Lung (tissue), 12 donors: ENCODE results near the gene CEP85. TPM values are rescaled to one million over a fixed set of nuclear protein-coding genes. Genes with fewer than 3 reads are reported as not detected.

Source experiments
- ATAC-seq: fragments of 200-7000 bp; cut with Tn5 transposase; one replicate; pipeline ENCODE4 v1.9.1; 2020; ENCODE audit warnings: moderate number of reproducible peaks; ENCODE audit not compliant: insufficient read depth, low FRiP score
- DNase-seq, 3 donors: peaks; one replicate each; pipeline ENCODE4 v3.0.0-alpha.2; 2013 to 2017
- H3K27ac ChIP-seq, 2 donors: one replicate each; pipeline ENCODE4 v1.5.1; 2013; ENCODE audit warnings: mild to moderate bottlenecking in 2 of 2, moderate library complexity in 2 of 2, control low read depth in 1 of 2, inconsistent platforms in 1 of 2, low read depth in 1 of 2, low read length in 1 of 2
- H3K27me3 ChIP-seq, 3 donors: one replicate each; pipeline ENCODE4 v1.5.1; 2013; ENCODE audit warnings: low read length in 2 of 3; ENCODE audit not compliant: control insufficient read depth in 3 of 3, insufficient read depth in 3 of 3
- H3K36me3 ChIP-seq, 4 donors: one replicate each; pipeline ENCODE4 v1.5.1; 2013; ENCODE audit warnings: low read length in 4 of 4, mild to moderate bottlenecking in 1 of 4, moderate library complexity in 1 of 4; ENCODE audit not compliant: control insufficient read depth in 4 of 4, insufficient read depth in 4 of 4
- H3K4me1 ChIP-seq, 5 donors: one replicate each; pipeline ENCODE4 v1.5.1; 2013; ENCODE audit warnings: low read length in 5 of 5, mild to moderate bottlenecking in 2 of 5, moderate library complexity in 1 of 5; ENCODE audit not compliant: control insufficient read depth in 5 of 5, insufficient read depth in 5 of 5
- H3K4me3 ChIP-seq: one replicate; pipeline ENCODE4 v1.5.1; 2013; ENCODE audit warnings: mild to moderate bottlenecking, control low read depth, moderate library complexity
- H3K9ac ChIP-seq, 2 donors: one replicate each; pipeline ENCODE4 v1.5.1; 2013; ENCODE audit warnings: low read length in 2 of 2, control low read depth in 1 of 2; ENCODE audit not compliant: insufficient read depth in 1 of 2
- H3K9me3 ChIP-seq, 4 donors: one replicate each; pipeline ENCODE4 v1.5.1; 2013; ENCODE audit warnings: low read length in 3 of 4, mild to moderate bottlenecking in 1 of 4, moderate library complexity in 1 of 4; ENCODE audit not compliant: control insufficient read depth in 4 of 4, insufficient read depth in 3 of 4
- WGBS, 2 donors: extraction: QIAGEN DNeasy Blood & Tissue Kit; methylation state at CpG; one replicate each; pipeline ENCODE4 v1.1.7; 2013; 5-methylcytosine and 5-hydroxymethylcytosine counted together
- polyA plus RNA-seq, 2 donors: library from polyadenylated mRNA; stranded (reverse); fragments of 200-250 nt; gene quantifications; one replicate each; pipeline ENCODE4 v1.2.1, GENCODE V29; 2013
- total RNA-seq, 2 donors: library from RNA; depleted of rRNA in 1 of 2; stranded (reverse); fragments of >200 nt in 1 of 2; gene quantifications; one replicate each; pipeline ENCODE4 v1.2.1, GENCODE V29; 2014 to 2021
- TF ChIP-seq, protein P1 (sequence below): IDR thresholded peaks from 2 replicates; pipeline ENCODE4 v1.5.1; 2012; ENCODE audit warnings: mild to moderate bottlenecking; ENCODE audit errors: control extremely low read depth, extremely low read depth
- donor health status: control.
- donor health status: control.
- donor health status: Bipolar disorder and iron deficiency.
- donor health status: healthy.
- donor health status: DM: yes; HTN: yes; CAD: no.

Gene CEP85
- total and polyA plus RNA-seq, 4 donors: 5.4 to 10.8 (median 7.8) TPM

GRCh38 chr1:26197813-26198212 lies 36.2 kb upstream of the CEP85 start:
- no peaks in the 10 kb centered on the region for H3K36me3 ChIP-seq
- ATAC-seq (no peak), DNase-seq (no peak)
- no peak overlapping the region for H3K9ac ChIP-seq
- no peaks in the 10 kb centered on the region for H3K9me3 ChIP-seq
- no peaks in the 10 kb centered on the region for H3K27me3 ChIP-seq
- TF ChIP-seq, protein P1, sequence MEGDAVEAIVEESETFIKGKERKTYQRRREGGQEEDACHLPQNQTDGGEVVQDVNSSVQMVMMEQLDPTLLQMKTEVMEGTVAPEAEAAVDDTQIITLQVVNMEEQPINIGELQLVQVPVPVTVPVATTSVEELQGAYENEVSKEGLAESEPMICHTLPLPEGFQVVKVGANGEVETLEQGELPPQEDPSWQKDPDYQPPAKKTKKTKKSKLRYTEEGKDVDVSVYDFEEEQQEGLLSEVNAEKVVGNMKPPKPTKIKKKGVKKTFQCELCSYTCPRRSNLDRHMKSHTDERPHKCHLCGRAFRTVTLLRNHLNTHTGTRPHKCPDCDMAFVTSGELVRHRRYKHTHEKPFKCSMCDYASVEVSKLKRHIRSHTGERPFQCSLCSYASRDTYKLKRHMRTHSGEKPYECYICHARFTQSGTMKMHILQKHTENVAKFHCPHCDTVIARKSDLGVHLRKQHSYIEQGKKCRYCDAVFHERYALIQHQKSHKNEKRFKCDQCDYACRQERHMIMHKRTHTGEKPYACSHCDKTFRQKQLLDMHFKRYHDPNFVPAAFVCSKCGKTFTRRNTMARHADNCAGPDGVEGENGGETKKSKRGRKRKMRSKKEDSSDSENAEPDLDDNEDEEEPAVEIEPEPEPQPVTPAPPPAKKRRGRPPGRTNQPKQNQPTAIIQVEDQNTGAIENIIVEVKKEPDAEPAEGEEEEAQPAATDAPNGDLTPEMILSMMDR: no peak
- H3K4me1 ChIP-seq: peaks cover 0 to 7% (median 0%) of the 10 kb centered on the region in 5 donors
- H3K4me3 ChIP-seq: no peak overlapping the region
- H3K27ac ChIP-seq: no peak overlapping the region
- WGBS, 2 donors: 93 to 94% methylated on average over 11 of the region's 11 CpGs

- no peaks in the 10 kb centered on the region for H3K36me3 ChIP-seq
- ATAC-seq (no peak), DNase-seq (no peak)
- no peak overlapping the region for H3K27ac ChIP-seq
- 85 to 93% methylated on average over 5 of the region's 5 CpGs for WGBS, 2 donors
- no peaks in the 10 kb centered on the region for H3K27me3 ChIP-seq
- no peak overlapping the region for H3K9ac ChIP-seq
- no peaks in the 10 kb centered on the region for H3K9me3 ChIP-seq
- H3K4me3 ChIP-seq: no peak overlapping the region
- peaks cover 0 to 7% (median 0%) of the 10 kb centered on the region in 5 donors for H3K4me1 ChIP-seq
- TF ChIP-seq, protein P1: no peak
Measured at GRCh38 chr1:26200413-26200812, 33.6 kb upstream of the CEP85 start.

GRCh38 chr1:26203642-26204318 lies 30.2 kb upstream of the CEP85 start:
- 85 to 86% methylated on average over 9 of the region's 9 CpGs for WGBS, 2 donors

More at GRCh38 chr1:26203642-26204318, 30.2 kb upstream of the CEP85 start:
- no peak for DNase-seq
- TF ChIP-seq, protein P1: no peak
- Histone ChIP-seq H3K9ac (no peak overlapping the region), H3K4me3 (no peak overlapping the region), H3K27ac (no peak overlapping the region), H3K27me3 (no peaks in the 10 kb centered on the region), H3K4me1 (peaks cover 0 to 7% (median 0%) of the 10 kb centered on the region in 5 donors), H3K9me3 (no peaks in the 10 kb centered on the region), H3K36me3 (no peaks in the 10 kb centered on the region)
- ATAC-seq: no peak
